ENCODE measurements around the gene FBXO11.

DNA sequence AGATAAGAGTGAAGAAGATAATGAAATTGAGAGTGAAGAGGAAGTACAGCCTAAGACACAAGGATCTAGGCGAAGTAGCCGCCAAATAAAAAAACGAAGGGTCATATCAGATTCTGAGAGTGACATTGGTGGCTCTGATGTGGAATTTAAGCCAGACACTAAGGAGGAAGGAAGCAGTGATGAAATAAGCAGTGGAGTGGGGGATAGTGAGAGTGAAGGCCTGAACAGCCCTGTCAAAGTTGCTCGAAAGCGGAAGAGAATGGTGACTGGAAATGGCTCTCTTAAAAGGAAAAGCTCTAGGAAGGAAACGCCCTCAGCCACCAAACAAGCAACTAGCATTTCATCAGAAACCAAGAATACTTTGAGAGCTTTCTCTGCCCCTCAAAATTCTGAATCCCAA, 107.7 kb downstream of the FBXO11 start:
- TF ChIP-seq CTCF (IDR thresholded peaks at IDR 0.05; ENCODE audit: low read length) = no peak
- no peak for TF ChIP-seq EZH2 (optimal IDR thresholded peaks at IDR 0.05; ENCODE audit: low read depth, low read length)
- TF ChIP-seq EZH2phosphoT487 (IDR thresholded peaks at IDR 0.05; ENCODE audit: low read length) = no peak
